Osteocyte (in vitro differentiated cells): Measurements from ENCODE around the gene EPHA6. TPM values are rescaled to one million over a fixed set of nuclear protein-coding genes. Genes with fewer than 3 reads are reported as not detected.

ENCODE experiments used
- DNase-seq: peaks from one replicate; pipeline ENCODE4 v3.0.0; 2021; ENCODE audit warnings: mixed read lengths; ENCODE audit not compliant: unreplicated experiment; ENCODE audit errors: extremely low spot score
- H3K27ac Mint-ChIP-seq: one replicate; pipeline ENCODE4 v1.8.0; 2021; ENCODE audit warnings: mild to moderate bottlenecking, mixed read lengths; ENCODE audit not compliant: unreplicated experiment
- H3K27me3 Mint-ChIP-seq: one replicate; pipeline ENCODE4 v1.8.0; 2021; ENCODE audit warnings: mixed read lengths; ENCODE audit not compliant: unreplicated experiment
- H3K36me3 Mint-ChIP-seq: one replicate; pipeline ENCODE4 v1.8.0; 2021; ENCODE audit warnings: mixed read lengths; ENCODE audit not compliant: unreplicated experiment
- H3K4me1 Mint-ChIP-seq: one replicate; pipeline ENCODE4 v1.8.0; 2021; ENCODE audit warnings: mixed read lengths; ENCODE audit not compliant: unreplicated experiment
- H3K4me3 Mint-ChIP-seq: one replicate; pipeline ENCODE4 v1.8.0; 2021; ENCODE audit warnings: mild to moderate bottlenecking, moderate library complexity, mixed read lengths; ENCODE audit not compliant: unreplicated experiment
- H3K9me3 Mint-ChIP-seq: one replicate; pipeline ENCODE4 v1.8.0; 2021; ENCODE audit warnings: mixed read lengths; ENCODE audit not compliant: unreplicated experiment
- CTCF ChIP-seq: fragments of 200-600 bp; sonication (generic); IDR thresholded peaks from 2 replicates; pipeline ENCODE4 v1.5.0; 2021; ENCODE audit warnings: antibody characterized with exemption, mild to moderate bottlenecking, moderate library complexity
- total RNA-seq: library from RNA; stranded (reverse); gene quantifications from 2 replicates; pipeline ENCODE4 v1.2.1, GENCODE V29; 2021

Gene EPHA6
- total RNA-seq, 1 donor from 2014 or later, result 0.51 TPM

GRCh38 chr3:97201814-97202213 is 387.4 kb downstream of the EPHA6 start:
- DNase-seq, result no peak

GRCh38 chr3:97228966-97229365 is 414.6 kb downstream of the EPHA6 start:
- H3K36me3 Mint-ChIP-seq, result no peaks in the 10 kb centered on the region
- no peak overlapping the region for H3K27ac Mint-ChIP-seq
- H3K27me3 Mint-ChIP-seq, result no peaks in the 10 kb centered on the region
- no peaks in the 10 kb centered on the region for H3K4me1 Mint-ChIP-seq
- no peak for TF ChIP-seq CTCF
- no peak for DNase-seq
- no peaks in the 10 kb centered on the region for H3K9me3 Mint-ChIP-seq
- H3K4me3 Mint-ChIP-seq, result no peak overlapping the region

More at GRCh38 chr3:97201814-97202213, 387.4 kb downstream of the EPHA6 start:
- no peak overlapping the region for H3K4me3 Mint-ChIP-seq
- H3K9me3 Mint-ChIP-seq, result no peaks in the 10 kb centered on the region
- H3K27ac Mint-ChIP-seq, result no peak overlapping the region
- TF ChIP-seq CTCF, result no peak
- no peaks in the 10 kb centered on the region for H3K27me3 Mint-ChIP-seq
- H3K4me1 Mint-ChIP-seq, result no peaks in the 10 kb centered on the region
- no peaks in the 10 kb centered on the region for H3K36me3 Mint-ChIP-seq

- H3K4me1 Mint-ChIP-seq, result no peaks in the 10 kb centered on the region
- TF ChIP-seq CTCF, result no peak
- H3K9me3 Mint-ChIP-seq, result no peaks in the 10 kb centered on the region
- H3K4me3 Mint-ChIP-seq, result no peak overlapping the region
- DNase-seq, result no peak
- no peaks in the 10 kb centered on the region for H3K27me3 Mint-ChIP-seq
- no peak overlapping the region for H3K27ac Mint-ChIP-seq
- no peaks in the 10 kb centered on the region for H3K36me3 Mint-ChIP-seq
Measured at GRCh38 chr3:97230486-97230885, 416.1 kb downstream of the EPHA6 start.

- Mint-ChIP-seq H3K36me3 (no peaks in the 10 kb centered on the region), H3K27me3 (no peaks in the 10 kb centered on the region), H3K4me3 (no peak overlapping the region), H3K9me3 (no peaks in the 10 kb centered on the region), H3K27ac (no peak overlapping the region), H3K4me1 (no peaks in the 10 kb centered on the region)
- TF ChIP-seq CTCF, result no peak
- no peak for DNase-seq
Measured at GRCh38 chr3:97232393-97233034, 418.1 kb downstream of the EPHA6 start.

GRCh38 chr3:97235179-97235578 is 420.8 kb downstream of the EPHA6 start:
- no peaks in the 10 kb centered on the region for H3K4me1 Mint-ChIP-seq
- H3K27ac Mint-ChIP-seq, result no peak overlapping the region
- H3K4me3 Mint-ChIP-seq, result no peak overlapping the region
- H3K36me3 Mint-ChIP-seq, result no peaks in the 10 kb centered on the region
- no peak for DNase-seq
- peaks cover 4% of the 10 kb centered on the region for H3K27me3 Mint-ChIP-seq
- H3K9me3 Mint-ChIP-seq, result no peaks in the 10 kb centered on the region
- TF ChIP-seq CTCF, result no peak
